Fibroblast of villous mesenchyme (primary cell): ENCODE measurements around the gene KCNJ5. TPM values are rescaled to one million over a fixed set of nuclear protein-coding genes. Genes with fewer than 3 reads are reported as not detected.
A peak's percentile ranks its signal among the peaks of the same experiment; 100 is the strongest.

ENCODE experiments used
- DNase-seq: peaks from one replicate; pipeline ENCODE4 v3.0.0-alpha.2; 2010; ENCODE audit warnings: low read depth
- H3K4me3 ChIP-seq: 2 replicates; pipeline ENCODE4 v1.5.1; 2011; ENCODE audit warnings: low read depth, mild to moderate bottlenecking, low read length
- total RNA-seq: library from RNA; depleted of rRNA; stranded (reverse); fragments of >200 nt; gene quantifications from 2 replicates; pipeline ENCODE4 v1.2.3, GENCODE V29; 2012
- TF ChIP-seq, protein P1 (sequence below): IDR thresholded peaks from 2 replicates; pipeline ENCODE4 v1.5.1; 2012; ENCODE audit warnings: low read depth, mild to moderate bottlenecking, low read length; ENCODE audit not compliant: insufficient read depth

The KCNJ5 gene
- total RNA-seq, 1 donor = under 0.01 TPM

DNA sequence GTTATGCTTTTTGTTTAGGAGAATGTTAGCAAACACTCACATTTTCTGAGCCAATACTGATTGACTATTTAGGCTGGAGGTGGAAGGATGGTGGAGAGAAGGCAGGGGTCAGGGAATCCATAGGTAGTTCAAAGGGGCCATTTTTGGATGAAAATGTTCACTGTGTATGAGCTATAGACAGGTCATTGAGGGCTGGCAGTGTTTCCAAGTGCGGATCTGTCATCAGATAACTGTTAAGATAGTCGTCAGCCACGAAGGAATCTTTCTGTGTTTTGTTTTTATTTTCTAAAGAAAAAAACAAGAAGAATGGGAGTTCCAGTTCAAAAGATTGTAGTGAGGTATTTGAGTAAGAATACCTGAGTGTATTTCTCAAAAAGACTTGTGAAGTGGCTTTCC lies 3.1 kb downstream of the KCNJ5 start:
- DNase-seq = no peak
- TF ChIP-seq, protein P1, sequence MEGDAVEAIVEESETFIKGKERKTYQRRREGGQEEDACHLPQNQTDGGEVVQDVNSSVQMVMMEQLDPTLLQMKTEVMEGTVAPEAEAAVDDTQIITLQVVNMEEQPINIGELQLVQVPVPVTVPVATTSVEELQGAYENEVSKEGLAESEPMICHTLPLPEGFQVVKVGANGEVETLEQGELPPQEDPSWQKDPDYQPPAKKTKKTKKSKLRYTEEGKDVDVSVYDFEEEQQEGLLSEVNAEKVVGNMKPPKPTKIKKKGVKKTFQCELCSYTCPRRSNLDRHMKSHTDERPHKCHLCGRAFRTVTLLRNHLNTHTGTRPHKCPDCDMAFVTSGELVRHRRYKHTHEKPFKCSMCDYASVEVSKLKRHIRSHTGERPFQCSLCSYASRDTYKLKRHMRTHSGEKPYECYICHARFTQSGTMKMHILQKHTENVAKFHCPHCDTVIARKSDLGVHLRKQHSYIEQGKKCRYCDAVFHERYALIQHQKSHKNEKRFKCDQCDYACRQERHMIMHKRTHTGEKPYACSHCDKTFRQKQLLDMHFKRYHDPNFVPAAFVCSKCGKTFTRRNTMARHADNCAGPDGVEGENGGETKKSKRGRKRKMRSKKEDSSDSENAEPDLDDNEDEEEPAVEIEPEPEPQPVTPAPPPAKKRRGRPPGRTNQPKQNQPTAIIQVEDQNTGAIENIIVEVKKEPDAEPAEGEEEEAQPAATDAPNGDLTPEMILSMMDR = no peak
- H3K4me3 ChIP-seq = no peak overlapping the region

DNA sequence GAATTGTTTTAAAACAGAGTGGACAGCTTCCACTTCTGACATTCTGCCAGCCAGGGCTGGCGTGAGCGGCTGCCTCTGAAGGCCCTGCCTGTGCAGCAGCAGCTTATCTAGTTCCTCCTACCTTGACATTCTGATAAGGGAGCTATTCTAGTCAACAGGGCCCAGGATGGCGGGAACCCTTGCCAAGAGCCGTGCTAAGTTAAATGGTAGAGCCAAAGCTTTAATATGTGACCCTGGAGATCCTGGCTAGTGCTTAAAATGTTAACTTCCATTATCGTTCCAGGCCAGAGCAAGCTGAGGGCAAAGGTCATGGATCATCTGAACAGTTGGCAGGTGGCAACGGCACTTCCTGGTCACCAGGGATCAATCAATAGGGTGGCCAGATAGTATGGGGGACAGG lies 3.5 kb downstream of the KCNJ5 start:
- H3K4me3 ChIP-seq = no peak overlapping the region
- DNase-seq = no peak
- TF ChIP-seq, protein P1 = no peak

DNA sequence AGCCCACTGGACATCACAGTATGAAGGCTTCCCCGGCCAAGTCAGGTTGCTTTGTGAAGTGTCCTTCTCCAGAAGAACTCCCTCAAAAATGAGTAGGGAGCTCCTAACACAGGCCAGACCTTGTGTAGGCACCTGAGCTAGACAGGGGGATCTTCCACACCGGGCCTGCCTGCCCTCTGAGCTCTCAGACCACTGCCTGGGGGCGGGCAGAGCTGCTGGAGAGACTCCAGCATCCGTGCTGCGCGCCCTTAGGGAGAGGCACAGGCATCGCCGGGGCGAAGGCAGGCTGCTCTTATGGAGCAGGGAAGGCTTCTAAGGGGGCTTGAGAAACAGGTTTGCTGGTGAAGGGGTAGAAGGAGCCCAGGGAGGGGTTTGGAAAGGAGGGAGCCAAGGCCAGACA lies 4.4 kb downstream of the KCNJ5 start:
- TF ChIP-seq, protein P1 = no peak
- H3K4me3 ChIP-seq = no peak overlapping the region
- DNase-seq = no peak

DNA sequence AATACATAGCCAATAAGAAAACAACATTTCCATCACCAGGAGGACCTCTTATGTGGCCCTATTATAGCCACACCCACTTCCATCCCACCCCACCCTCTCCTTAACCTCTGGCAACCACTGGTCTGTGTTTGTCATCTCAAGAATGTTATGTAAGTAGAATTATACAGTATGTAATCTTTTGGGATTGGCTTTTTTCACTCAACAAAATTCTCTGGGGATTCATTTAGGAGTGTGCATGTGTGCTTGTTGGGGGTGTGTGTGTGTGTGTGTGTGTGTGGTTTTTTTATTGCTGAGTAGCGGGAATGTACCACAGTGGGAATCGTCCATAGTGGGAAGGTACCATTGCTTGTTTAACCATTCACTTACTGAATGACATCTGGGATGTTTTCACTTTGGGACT lies 5.2 kb downstream of the KCNJ5 start:
- TF ChIP-seq, protein P1 = no peak
- DNase-seq = peak; percentile 19
- no peak overlapping the region for H3K4me3 ChIP-seq

DNA sequence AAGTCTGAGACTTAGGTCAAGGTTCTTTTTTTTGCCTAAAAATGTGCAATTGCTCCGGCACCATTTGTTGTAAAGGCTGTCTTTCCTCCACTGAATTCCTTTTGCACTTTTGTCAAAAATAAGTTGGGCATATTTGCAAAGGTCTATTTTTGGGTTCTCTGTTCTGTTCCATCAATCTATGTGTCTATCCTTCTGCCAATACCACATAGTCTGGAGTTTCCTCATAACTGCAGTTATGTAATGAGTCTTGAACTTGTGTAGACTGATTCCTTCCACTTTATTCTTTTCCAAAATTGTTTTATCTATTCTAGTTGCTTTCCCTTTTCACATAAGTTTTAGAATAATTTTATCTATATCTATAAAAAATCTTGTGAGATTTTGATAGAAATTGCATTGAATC lies 6.7 kb downstream of the KCNJ5 start:
- DNase-seq = no peak
- H3K4me3 ChIP-seq = no peak overlapping the region
- TF ChIP-seq, protein P1 = no peak

DNA sequence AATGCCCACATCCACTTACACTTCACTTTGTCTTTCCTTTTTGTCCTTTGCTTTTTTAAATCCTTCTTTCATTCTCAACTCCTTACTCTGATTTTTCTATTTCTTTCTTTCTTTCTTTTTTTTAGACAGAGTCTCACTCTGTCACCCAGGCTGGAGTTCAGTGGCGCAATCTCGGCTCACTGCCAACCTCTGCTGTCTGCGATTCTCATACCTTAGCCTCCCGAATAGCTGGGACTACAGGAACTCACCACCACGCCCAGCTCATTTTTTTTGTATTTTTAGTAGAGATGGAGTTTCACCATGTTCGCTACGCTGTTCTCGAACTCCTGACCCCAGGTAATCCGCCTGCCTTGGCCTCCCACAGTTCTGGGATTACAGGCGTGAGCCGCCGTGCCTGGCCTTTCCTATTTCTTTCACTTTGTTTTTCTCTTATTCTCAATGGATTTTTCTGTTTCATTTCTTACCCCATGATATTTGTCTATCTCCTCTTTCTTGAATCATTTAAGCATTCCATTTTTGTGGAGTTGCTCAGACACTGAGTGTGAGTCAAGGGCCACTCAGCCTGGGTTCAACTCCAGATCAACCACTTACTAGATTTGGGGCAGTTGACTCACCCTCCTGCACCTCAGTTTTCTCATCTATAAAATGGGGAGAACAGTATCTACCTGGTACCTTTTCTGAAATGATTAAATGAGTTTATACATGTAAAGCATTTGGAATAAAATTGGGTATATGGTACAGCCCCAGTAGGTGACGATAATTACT lies 7.6 kb downstream of the KCNJ5 start:
- TF ChIP-seq, protein P1 = no peak
- peak; percentile 27 for DNase-seq
- no peak overlapping the region for H3K4me3 ChIP-seq

DNA sequence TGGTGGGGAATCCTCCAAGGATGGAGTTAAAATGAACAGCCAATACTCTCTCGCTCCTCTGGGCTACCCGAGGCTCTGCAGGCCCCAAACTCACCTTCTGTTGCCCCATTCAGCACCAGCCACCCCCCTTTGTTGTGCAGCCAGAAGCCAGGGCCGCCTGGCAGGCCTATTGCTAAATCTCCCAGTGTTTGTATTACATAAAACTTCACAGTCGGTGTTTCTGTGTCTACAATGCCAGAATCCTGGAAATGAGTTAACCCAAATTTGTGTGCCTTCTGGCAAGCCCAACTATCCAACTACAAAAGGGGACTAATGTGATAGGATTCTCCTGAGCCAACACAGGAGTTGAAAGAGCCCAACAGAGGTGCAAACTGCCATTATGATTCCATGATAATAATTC lies 9.3 kb downstream of the KCNJ5 start:
- DNase-seq = no peak
- TF ChIP-seq, protein P1 = no peak
- H3K4me3 ChIP-seq = no peak overlapping the region
